GM19452 (cell line): ENCODE results near the gene SLC17A1.
"Not testable (repeated sequence)": the region's sequence is repeated elsewhere in the genome, so short reads cannot be mapped to it uniquely, and the experiment has no call there.

Source experiments
- ATAC-seq: cut with Tn5 transposase; IDR thresholded peaks from one replicate; pipeline ENCODE4 v1.9.1; 2021; ENCODE audit not compliant: unreplicated experiment

SLC17A1 gene

DNA sequence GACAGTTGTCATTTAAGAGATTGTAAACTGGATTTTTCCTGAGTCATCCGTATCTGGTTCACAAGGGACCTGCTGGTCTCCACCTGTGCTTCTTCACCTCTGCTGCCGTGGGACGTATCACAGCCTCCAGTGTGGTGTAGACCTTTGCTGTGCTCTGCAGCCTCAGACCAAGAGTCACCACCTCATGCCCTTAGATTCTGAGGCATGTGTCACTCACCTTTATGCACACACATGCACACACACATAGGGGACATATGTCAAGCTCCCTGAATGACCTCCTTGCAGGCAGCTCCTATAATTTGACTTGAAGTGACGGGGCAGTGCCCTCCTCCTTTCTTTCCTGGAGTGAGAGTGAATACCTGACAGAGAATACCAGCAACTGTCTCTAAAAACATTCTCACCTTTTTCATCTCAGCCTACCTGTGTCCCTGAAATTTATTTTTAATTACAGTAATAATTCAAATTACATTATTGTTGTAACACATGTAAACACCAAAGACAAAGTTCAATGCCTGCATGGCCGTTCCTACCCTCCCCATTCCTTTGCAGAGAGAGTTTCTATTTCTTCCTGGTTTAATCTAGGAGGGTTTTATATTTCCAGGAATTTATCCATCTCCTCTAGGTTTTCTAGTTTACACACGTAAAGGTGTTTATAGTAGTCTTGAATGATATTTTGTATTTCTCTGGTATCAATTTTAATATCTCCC is 73.8 kb downstream of the SLC17A1 start:
- no peak for ATAC-seq

DNA sequence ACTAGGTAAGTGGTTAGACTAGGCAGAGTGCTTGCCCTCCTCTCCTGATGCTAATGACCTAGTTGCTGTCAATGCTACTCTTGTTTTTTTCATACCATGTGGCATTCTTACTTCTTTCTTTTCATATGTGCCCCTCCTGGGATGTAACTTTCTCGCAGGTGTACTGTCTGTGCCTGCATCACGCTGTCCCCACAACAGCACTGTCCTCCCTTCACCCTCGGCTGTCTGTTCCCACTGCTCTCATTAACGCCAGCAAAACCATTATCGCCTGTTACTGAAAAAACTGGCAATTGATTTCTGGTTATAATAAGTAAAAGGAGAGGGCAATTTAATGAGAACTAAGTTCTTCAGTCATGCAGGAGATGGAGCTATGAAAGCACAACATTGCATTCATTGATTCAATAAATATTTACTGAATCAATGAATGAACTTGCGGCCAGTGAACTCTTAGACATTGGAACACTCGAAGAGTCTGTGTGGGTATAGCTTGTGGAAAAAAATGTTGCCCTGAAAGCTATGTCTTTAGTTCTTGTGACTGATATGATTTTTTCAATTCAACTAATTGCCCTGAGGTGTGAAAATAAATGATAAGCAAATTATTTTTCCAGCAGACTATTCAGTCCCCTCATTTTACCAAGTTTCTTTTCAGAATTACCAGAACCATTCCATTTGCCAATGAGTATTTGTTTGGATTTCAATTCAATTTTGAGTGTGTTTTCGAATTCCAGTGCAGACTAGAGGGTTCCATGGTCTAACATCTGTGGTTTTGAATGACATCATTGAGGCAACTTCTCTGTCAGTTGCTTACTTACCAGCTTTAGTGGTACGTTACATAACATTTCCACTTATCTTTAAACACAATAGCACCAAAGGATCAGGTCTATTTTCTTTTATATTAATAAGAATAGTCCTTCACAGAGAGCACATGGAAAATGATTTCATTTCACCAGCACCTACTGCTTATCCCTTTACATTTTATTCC is 75.2 kb downstream of the SLC17A1 start:
- no peak for ATAC-seq

DNA sequence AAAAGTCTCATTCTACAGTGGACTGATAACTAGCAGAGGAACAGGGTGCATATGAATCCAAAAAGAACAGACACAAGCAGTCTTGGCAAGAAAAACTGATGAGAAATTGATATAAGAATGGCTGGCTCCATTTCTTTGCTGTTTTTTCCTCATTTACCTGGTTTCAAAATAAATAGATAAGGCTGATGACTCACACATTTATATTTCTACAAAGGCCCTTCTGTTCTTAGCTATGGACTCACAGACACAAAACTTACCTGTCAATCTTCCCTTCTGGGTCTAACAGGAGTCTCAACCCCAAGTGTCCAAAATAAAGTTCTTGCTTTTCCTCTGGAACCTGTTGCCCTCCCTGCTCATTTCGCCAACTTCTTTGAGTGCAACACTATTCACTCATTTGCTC is 76.4 kb downstream of the SLC17A1 start:
- ATAC-seq, result no peak

DNA sequence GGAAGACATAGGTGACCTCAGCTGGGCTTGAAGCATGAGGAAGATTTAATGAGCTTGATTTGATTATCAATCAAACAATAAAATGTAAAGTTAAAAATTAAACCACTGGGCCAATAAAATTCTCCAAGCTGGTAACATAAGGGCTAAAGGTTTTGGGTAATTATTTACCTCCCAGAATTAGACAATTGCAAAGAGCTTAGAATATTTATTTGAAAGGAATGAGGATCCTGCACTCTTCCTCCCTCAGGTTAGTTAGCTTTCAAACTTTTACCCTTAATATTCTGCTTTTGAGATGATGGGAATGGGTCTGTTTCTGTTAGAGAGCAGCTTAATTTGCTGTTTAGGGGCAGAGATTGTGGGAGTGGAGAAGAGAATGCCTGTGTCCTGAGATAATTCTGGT is 77.3 kb downstream of the SLC17A1 start, which contains the start of gene SLC17A4:
TSS of gene SLC17A4 (plus strand) at position 208 of the 400 bp plus-strand sequence. CDS start 7,221 bp downstream, outside the sequence.
- ATAC-seq, result no peak

DNA sequence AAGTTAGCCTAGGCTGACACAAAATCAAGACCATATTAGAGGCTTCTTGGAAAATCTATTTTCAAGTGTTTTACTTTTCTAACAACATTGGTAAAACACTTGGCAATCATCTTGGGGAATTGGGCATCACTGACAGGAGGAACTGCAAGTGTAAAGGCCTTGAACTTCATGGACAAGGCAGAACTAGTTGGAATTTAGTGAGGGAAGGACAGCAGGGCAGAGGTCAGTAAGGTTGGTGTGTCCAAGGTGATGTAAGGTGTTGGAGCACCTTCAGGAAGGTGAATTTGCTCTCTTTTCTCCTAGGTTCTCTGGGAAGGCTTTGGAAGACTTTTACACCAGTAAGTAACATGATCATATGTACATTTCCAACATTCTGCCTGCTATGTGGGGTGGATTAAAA is 78.8 kb downstream of the SLC17A1 start:
- no peak for ATAC-seq

DNA sequence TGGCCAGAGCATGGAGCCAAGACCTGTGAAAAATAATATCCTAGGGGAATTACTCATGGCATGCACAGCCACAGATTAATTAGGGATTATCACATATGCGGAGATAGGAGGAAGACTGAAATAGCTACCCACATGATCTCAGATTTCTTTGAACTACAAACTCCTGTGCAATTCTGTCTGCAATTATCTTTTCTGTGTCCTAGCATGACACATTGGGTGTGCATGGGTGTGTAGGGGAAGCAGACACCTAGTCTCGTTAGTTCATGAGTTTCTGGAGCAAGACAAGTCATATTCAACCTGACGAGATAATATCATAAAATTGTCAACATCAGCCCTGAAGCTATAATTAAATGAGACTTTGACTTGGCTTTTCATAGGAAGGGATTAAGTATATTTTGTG is 80.9 kb downstream of the SLC17A1 start:
- no peak for ATAC-seq

DNA sequence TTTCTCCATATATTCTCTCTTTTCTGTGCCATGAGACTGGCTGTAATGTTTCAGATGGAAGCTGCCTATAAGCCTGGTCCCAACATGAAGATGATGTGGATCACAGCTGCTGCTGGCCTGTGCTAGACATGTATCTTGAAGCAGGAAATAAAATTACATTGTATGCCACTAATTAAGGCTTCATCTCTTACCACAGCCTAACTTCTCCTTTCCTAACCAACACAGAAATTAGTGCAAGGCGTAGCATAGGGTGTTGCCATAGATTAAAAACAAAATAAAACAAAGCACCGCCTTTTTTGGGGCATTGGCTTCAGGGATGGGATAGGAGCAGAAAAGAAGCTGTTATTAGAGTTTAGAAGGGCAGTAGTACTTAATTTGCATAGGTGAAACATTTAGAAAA is 82.0 kb downstream of the SLC17A1 start:
- no peak for ATAC-seq

DNA sequence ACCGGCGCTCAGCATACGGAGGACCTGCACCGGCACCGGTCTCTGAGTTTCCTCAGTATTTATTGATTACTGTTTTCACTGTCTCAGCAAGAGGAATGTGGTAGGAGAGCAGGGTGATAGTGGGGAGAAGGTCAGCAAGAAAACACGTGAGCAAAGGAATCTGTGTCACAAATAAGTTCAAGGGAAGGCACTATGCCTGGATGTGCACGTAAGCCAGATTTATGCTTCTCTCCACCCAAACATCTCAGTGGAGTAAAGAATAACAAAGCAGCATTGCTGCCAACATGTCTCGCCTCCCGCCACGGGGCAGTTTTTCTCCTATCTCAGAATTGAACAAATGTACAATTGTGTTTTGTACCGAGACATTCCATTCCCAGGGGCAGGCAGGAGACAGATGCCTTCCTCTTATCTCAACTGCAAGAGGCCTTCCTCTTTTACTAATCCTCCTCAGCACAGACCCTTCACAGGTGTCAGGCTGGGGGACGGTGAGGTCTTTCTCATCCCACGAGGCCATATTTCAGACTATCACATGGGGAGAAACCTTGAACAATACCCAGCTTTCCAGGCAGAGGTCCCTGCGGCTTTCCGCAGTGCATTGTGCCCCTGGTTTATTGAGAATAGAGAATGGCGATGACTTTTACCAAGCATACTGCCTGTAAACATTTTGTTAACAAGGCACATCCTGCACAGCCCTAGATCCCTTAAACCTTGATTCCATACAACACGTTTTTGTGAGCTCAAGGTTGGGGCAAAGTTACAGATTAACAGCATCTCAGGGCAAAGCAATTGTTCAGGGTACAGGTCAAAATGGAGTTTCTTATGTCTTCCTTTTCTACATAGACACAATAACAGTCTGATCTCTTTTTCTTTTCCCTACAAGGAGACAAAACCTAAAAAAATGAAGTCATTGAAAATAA is 83.0 kb downstream of the SLC17A1 start:
- ATAC-seq, result not testable (repeated sequence)

DNA sequence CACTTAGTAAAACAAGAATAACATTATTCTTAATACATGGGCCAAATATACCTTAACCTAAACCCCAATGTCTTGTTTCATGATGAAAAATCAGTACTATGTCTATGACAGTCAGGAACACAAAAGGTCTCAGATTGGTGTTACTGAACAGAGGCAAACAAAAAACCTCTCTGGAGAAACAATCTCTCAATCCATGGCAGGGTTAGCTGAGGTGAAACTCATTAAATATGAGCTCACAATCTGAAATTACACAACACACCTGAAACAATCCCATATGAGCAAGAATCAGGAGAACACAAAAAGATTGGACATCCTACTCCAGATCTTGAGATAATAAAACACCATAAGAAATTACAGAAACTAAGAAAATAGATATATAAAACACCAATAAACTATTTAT is 83.8 kb downstream of the SLC17A1 start:
- ATAC-seq, result no peak

DNA sequence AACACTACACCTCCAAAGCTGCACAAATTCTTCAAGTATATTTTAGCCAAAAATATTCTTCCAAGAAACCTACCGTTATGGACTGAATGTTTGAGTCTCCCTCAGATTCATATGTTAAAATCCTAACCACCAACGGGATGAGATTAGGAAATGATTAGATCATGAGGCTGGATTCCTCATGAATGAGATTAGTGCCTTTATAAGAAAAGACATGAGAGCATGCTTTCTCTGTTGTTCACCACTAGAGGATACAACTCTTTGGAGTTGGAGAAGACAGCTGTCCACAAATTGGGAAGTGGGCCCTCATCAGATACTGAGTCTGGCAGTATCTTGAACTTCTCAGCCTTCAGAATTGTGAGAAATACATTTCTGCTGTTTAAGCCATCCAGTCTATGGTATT is 84.4 kb downstream of the SLC17A1 start:
- no peak for ATAC-seq

DNA sequence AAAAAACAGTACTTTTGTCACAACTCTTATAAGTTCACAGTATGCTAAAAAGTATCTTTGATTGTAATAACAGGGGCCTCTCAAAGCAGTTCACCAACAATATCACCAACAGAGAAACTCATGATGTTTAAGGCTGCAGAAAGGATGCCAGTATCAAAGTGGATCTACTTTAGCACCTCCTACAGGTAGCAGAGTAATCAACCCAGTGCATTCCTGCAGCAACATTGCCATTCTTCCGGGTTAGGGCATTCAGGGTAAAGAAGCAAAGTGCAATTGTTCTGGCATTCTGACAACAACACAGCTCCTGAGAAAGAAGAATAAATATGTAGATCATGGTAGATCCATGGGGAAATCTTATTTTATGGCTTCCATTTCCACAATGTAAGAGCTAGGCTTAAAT is 84.9 kb downstream of the SLC17A1 start:
- no peak for ATAC-seq

DNA sequence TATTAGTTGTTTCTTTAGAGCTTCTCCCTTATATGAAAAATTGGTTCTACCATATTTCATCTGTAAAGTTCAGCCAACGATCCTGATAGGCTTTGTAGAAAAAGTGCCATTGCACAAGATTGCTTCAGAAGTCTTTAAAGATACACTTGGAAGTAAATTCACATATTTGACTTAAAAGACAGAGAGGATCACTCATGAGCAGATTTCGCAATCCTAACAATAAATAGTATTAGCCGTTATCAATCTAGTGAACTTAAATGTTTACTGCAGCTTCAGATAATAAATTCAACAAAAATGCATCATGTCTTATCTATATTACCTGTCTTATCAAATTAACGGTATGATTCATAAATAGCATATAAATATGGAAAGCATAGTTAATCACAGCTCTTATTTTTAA is 86.0 kb downstream of the SLC17A1 start:
- no peak for ATAC-seq

DNA sequence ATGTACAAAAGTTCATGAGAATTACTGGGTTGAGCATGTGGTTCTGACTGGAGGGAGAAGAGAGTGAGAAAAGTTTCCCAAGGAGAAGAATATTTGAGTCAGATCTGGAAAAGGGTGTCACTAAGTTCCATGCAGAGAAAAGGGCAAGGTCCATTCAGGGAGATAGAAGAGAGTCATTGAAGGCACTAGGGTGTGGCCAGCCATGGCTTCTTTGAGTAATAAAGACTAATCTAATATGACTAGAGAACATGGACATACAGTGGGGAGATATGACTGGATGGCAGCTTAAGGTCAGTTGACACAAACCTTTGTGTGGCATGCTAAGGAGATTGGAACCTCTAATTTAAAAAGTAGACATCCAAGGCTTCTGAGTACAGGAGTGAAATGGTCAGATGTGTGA is 88.0 kb downstream of the SLC17A1 start:
- ATAC-seq, result no peak

DNA sequence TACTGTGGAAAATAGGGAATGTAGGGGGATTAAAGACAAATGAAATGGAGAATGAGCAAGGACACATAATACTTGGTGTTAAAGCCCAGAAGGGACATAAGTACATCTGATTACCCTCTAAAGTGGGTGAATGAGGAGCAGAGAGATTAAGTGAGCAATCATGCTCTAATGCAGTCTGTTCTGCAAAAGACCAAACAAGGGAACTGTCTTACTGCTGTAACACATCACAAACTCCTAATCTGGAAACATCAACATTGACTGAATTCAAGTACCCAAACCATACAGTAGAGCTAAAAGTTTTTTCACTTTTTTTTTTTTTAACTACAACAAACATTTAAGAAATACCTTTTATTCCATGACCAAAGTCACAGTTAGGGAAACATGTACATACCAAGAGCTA is 96.6 kb downstream of the SLC17A1 start:
- no peak for ATAC-seq
